Stimulated activated CD4-positive, alpha-beta T cell treated with anti-CD3 and anti-CD28 coated beads, Interleukin-1b, Interleukin-23, amount 100 ng/mL, for 4 hours (primary cell): ENCODE results near the gene CUX1.
"Not testable (repeated sequence)": the region's sequence is repeated elsewhere in the genome, so short reads cannot be mapped to it uniquely, and the experiment has no call there.

Source experiments
- DNase-seq, 2 donors: peaks; one replicate each; pipeline ENCODE4 v3.0.0-alpha.2; 2020; ENCODE audit warnings: low read depth in 2 of 2

The CUX1 gene

DNA sequence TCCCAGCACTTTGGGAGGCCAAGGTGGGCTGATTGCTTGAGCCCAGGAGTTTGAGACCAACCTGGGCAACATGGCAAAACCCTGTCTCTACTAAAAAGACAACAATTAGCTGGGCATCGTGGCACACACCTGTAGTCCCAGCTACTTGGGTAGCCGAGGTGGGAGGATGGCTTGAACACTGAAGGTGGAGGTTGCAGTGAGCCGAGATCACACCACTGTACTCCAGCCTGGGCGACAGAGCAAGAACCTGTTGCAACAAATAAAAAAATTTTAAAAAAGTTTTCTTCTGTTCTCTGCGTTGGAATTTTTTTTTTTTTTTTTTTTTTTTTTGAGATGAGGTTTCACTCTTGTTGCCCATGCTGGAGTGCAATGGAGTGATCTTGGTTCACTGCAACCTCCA lies 34.9 kb downstream of the CUX1 start:
- not testable (repeated sequence) for DNase-seq

DNA sequence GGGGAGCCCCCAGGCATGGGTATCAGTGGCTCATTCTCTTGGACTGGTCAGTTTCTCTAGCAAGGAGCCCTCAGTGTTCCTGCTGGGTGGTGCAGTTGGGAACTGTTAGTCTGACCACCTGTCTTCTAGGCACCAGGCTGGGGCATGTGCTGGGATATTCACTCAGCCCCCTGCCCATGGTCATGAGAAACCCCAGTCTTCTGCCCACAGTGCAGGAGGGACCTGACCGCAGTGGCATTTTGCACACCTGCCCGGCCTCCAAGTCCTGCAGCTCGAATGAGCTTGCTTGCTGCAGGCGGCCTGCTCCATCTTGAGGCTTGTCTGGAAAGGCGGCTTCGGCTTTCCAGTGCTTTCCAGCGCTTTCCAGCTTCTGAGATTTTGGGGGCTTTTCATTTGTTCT lies 36.3 kb downstream of the CUX1 start:
- DNase-seq, result no peak

DNA sequence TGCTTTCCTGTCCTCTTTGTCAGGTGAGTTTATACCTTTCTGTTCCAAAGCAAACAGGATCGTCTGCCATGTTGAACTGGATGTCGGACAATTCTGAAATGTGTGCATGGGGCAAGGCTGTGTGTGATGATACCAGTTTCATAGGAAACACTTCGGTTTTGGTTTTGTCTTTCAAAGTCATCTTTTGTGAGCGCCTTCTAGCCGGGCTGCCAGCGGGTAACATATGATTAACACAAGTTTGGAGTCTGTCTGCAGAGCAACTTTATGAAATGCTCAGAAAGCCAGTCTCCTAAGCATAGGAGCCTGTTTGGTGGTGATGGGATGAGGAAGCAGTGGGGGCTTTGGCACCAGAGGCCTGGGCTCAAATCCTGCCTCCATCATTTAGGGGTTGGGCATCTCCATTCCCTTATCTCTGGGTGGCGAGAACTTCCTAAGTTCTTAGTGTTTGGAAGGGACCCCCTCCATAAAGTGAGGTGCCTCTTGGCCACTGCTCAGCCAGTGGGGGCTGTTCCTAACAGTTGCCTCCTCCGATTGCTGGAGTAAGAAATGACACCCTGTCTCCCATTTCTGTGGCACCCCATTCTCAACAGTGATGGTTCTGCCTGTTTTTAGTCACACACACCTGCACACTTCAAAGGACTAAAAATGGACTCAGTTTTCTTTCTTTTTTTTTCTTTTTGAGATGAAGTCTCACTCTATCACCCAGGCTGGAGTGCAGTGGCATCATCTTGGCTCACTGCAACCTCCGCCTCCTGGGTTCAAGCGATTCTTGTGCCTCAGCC lies 36.8 kb downstream of the CUX1 start:
- DNase-seq, result no peak

DNA sequence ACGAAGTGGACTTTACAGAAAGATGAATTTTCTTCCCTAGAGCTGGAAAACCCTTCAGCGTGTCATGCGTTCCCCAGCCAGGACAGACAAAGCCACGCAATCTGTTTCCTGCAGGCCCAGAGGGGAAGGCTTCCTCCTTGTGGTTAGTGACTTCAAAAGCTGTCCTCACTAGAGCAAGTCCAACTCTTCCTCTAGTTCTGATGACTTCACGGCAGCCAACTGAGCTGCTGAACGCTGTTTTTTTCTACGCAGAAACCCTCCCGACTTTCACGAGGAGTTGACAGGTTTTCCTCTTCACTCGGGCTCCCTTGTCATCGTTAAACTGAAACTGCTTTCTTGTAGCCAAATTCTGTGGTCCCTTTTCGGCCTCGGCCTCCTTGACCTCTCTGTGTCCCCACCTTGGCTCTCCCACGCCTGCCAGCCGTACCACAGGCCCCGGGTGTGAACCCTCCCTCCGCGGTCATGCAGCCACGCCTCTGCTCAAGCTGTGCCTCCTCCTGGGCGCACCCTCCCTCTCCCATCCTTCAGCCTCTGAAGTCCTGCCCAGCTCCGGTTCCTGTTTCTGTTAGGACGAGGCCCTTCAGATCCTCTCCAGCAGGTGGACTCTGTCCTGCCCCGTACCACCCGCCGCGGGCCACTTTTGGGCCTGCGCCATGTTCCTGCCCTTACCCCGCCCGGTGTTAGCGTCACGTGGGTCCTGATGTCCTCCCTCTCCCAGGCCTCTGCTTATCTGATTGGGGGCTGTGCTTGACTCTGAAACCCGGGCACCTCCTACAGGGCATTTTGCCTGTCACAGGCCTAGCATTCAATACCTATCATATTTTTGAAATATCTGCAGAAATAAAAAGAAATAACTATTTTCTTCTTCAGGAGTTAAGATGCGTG lies 39.3 kb downstream of the CUX1 start:
- DNase-seq, result peak; percentile 39 to 51

DNA sequence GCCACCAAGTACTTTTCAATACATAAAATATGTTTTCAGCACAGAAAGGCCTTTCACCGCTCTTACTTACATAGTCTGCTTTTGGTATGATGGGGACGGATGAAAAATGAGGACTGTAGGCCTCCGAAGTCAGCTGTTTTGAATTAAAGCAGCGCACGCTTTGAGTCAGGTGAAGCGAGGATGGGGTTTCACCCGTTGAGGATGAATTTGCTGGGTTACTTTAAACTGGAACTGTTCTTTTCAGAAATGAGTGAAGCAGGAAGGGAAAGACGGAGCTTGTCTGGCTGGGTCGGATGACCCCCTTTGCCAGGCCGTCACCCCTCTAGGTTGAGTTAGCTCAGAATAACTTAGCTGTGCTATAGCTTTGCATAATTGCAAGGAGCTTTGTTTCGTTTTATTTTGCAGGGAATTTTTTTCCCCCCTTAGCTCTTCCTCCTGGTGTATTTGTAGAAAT lies 40.0 kb downstream of the CUX1 start:
- DNase-seq, result no peak

DNA sequence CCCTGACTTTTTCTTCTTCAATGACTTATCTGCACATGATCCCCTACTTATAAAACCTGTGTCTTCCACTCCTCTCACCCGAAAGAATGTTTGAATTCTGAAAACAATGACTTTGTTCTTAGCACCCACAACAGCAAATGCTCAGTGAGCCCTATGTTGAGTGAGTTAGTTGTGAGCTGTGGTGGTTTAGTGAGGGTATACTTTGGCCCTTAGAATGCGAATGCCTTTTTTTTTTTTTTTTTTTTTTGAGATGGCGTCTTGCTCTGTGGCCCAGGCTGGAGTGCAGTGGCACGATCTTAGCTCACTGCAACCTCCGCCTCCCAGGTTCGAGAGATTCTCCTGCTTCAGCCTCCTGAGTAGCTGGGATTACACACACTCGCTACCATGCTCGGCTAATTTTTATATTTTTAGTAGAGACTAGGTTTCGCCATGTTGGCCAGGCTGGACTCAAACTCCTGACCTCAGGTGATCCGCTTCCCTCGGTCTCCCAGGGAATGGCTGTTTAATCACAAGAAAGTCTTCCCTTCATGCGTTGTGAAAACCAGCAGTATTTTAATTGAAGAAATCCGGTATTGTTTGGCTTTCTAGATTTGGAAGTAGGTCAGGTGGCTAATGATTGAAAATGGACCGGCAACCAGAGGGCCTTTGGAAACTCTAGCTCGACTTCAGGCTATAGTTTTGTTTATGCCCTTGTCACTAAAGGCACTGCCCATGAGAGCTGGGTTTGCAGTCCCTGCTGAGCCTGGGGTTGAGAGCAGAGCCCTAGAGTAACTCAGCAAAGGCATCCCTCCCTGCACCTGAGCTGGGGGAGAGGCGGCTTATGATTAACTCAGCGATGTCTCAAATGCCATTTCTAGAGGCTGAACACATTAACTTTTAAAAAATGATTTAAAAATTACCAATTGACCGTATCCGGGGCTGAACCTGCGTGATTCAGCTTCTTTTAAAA lies 41.3 kb downstream of the CUX1 start:
- DNase-seq, result no peak

DNA sequence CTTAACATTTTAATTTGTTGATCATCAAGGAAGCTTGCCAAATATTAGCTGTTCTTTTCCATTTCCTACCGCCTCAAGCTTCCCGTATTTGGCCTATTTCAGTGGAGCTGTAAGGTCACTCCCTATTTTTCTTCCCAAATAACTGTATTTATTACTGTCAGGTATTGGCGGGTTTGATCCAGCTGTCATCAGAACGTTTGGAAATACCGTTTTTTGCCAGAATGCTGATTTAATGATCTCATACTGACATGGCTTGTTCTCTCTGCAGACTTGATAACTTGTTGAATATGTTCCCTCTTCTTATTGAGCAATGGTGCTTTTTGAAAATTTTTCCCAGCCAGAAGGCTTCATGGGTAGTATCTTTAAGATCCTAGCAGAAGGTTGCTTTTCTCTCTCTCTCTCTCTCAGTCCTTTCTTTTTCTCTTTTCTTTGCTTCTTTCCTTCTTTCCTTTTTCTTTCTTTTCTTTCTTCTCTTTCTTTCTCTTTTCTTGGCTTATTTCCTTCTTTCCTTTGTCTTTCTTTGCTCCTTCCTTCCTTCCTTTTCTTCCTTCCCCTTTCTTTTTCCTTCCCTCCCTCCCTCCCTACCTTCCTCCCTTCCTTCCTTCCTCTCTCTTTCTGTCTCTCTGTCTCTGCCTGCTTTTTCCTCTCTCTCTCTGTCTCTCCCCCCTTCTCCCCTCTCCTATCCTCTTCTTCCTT lies 42.1 kb downstream of the CUX1 start:
- no peak for DNase-seq

DNA sequence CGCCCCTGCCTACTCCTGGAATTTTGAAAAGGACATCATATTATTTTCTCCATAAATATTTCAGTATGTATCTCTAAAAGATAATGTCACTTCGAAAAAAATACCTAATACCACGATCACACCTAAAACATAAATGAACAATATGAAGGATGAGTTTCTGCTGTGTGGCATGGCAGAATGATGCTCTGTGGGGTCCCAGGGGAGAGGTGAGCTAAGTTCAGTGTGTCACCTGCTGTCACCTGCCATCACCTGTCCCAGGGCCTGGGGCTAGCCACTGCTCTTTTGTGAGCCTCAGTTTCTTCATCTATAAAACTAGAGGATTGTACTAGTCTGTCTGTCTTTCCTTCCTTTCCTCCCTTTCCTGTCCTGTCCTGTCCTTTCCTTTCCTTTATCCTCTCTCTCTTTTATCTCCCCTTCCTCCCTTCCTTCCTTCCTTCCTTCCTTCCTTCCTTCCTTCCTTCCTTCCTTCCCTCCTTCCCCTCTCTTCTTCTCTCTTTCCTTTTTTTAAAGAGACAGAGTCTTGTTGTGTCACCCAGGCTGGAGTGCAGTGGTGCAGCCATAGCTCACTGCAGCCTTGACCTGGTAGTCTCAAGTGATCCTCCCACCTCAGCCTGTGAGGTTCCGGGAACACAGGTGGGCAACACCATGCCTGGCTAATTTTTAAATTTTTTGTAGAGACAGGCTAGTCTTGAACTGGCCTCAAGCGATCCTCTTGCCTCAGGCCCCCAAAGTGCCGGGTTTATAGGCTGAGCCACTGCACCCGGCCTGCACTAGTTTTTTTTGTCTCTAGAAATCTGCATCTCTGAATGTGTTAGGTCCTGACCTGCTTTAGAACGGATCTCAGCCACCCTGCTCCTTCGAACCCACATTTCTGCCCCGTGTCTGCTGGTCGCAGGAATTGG lies 43.1 kb downstream of the CUX1 start:
- DNase-seq, result no peak

DNA sequence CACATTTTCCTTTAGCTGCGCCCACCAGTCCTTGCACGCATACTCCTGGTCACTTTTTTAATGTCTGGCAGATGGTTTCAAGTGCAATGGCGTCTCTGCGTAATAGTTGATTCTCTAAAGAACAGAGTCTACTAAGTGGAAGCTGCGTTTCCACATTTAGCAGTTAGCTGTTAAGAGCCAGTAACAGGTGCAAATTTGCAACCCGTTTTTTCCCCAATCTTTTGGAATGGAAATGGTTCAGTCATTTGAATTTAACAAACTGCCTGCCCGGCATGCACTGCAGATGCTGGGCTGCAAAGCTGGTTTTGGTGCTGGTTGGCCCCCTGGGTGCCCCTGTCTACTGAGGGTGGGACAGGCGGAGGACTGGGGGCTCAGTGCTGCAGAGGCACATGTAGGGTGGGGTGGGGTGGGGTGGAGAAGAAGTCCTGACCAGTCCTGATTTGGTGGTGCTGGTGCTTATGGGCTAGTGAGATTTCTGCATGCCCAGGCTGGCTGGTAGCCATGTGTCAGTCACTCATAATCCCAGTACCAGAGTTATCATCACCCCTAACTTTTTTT lies 43.9 kb downstream of the CUX1 start:
- DNase-seq, result no peak

DNA sequence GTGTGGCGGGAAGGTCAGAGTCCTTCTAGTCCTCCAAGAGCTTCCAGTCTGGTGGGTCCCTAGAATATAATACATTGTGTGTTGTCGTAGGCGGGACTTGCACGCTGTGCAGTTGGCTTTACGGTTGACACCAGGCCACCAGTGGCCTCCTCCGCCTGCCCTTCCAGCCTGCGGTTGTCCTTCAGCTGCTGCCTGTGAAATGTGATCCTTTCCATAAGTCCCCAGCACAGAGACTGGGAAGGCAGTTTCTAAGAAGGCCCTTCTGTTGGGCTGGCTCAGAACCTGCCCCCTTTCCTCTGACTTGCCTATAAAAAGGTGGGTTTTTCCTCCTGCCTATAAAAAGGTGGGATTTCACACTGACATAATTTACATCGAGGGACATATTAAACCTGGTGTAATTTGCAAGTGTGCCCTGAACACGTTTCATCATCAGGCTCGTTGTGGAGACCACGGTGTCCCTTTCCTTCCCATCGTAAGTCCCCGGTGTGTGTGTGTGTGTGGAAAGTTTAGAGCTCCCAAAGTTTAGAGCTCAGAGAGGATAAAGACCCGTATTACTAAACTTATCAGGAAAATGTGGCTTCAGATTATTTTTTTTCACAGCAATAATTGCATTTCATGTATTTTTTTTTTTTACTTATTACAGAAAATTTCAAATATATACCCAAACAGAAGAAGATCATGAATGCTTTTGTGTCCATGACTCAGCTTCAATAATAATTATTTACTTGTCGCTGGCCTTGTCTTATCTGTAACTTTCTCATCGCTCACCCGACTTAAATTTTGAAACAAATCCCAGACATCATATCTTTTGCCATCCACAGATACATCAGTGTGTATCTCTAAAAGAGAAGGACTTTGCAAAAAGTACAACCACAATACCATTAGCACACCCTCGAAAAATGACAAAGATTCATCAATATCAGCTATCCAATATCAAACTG lies 45.1 kb downstream of the CUX1 start:
- no peak for DNase-seq

DNA sequence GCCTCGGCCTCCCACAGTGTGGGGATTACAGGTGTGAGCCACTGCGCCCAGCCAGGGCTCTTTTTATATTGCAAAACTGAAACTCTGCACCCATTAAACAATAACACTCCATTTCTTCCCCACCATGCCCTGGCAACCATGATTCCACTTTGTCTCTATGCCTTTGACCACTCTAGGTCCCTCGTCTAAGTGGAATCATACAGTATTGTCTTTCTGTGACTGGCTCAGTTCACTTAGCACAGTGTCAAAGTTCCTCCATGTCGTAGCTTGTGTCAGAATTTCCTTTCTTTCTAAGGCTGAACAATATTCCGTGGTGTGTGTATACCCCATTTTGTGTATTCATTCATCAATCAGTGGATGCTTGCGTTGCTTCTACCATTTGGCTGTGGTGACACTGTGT lies 46.2 kb downstream of the CUX1 start:
- DNase-seq, result no peak

DNA sequence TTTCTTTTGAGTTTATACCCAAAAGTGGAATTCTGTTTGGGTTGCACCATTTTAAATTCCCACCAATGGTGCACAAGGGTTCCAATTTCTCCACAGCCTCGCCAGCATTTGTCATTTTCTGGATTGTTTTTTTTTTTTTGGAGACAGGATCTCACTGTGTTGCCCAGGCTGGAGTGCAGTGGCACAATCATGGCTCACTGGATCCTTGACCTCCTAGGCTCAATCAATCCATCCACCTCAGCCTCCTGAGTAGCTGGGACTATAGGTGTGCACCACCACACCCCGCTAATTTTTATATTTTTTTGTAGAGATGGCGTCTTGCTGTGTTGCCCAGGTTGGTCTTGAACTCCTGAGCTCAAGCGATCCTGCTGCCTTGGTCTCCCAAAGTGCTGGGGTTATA lies 46.6 kb downstream of the CUX1 start:
- DNase-seq, result no peak

DNA sequence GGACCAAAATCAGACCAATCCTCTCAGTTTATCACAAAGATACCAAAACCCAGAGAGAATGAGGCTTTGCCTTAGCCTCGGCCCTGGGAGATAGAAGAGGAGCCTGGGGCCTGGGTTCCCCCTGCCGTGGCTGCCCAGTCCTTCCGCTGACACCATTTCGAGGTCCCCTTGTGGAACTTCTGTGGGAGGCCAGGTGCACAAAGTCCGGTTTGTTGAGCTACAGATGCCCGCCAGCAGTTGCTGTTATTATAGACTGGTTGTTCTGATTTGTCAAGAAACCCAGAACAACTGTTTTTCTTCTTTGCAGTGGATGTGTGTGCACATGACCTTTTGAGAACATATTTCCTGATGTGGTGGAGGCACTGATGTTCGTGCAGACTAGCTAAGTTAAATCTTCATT lies 47.6 kb downstream of the CUX1 start:
- DNase-seq, result no peak

DNA sequence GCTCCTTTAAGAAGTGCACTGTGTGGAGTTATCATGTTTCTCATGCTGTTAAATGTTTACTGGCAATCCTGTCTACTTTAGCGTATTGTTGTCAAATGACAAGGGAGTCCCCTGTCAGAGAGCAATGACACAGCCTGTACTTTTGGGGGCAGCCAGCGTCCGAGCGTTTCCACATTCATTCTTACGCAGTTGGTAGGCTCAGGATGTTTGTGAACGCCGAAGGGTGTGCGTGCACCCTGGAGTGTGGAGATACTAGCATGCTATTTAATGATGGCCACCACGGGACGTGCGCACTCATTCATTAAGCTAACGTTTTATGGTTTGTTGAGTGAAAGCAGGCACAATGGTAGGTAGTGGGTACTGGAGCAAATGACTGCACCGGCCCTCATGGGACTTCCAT lies 48.0 kb downstream of the CUX1 start:
- no peak for DNase-seq

DNA sequence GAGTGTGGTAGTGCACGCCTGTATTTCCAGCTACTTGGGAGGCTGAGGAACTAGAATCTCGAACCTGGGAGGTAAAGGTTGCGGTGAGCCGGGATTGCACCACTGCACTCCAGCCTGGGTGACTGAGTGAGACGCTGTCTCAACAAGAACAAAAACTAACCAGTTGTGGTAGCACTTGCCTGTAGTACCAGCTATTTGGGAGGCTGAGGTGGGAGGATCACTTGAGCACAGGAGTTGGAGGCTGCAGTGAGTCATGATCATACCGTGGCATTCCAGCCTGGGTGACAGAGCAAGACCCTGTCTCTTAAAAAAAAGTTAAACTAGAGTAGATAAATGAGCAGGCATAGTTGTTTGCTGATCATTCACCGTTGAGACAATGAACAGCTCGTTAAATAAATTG lies 48.9 kb downstream of the CUX1 start:
- DNase-seq, result no peak

DNA sequence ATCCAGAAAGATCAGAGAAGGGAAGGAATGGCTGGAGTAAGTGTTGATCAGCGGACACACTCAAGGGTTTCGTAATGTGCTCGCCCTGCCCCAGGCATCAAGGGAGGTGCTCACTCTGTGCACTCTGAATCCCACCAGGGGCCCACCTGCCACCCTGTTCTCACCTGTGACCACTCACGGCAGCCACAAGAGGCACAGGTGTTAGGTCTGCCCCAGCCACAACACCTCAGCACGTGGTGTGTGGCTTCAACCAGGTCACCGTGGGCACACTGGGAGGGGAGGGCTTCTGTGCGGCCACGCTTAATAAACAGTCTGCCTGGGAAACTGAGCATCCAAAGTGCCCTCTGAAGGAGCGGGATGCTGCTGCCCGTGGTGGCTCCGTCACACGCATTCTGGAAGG lies 49.8 kb downstream of the CUX1 start:
- no peak for DNase-seq

DNA sequence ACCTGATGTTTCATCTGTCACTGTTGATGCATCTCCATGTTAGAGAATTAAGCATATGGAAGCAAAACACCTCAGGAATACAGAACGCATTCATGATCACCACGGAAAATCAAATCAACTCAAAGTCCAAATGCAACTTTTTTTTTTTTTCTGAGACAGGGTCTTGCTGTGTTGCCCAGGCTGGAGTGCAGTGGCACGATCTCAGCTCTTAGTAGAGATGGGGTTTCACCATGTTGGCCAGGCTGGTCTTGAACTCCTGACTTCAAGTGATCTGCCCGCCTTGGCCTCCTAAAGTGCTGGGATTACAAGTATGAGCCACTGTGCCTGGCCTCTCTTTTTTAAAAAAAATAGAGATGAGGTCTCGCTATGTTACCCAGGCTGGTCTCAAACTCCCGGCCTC lies 50.3 kb downstream of the CUX1 start:
- not testable (repeated sequence) for DNase-seq

DNA sequence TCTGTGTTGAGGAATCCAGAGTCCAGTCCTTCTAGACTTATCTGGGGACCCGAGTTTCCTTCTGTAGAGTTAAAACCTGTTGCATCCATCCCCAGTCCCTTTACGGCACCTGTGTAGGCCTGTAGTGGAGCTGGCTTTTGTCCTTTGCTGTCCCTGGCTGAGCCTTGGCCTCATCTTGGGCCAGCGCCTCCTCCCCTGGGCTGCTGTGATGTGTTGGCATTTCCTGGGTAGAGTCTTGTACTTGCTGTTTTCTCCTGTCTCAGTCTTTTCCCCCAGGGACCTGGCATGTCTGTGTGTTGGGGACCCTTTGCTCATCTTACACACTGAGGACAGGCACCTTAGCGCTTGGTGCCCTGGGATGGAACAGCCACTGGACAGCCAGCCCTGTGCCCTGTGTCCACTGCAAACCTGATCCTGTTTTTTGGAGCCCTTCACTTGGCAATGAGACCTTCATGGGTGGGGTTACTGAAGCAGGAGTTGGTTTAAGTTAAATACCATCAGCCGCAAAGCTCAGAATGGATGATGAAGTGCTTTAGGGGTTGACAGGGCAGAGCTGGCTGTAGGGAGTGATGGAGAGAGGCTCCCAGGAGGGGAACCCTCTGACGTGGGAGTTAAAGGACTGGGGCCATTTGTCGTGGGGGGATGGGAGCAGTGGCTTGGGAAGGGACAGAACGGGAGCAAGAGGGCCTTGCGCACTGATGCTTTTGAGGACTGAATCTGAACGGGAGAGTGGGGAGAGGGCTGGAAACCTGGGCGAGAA lies 50.9 kb downstream of the CUX1 start:
- no peak for DNase-seq
